ENCODE results near the gene FAHD1. TPM values are rescaled to one million over a fixed set of nuclear protein-coding genes. Genes with fewer than 3 reads are reported as not detected.
"Not testable (repeated sequence)": the region's sequence is repeated elsewhere in the genome, so short reads cannot be mapped to it uniquely, and the experiment has no call there.

FAHD1 gene
- total and polyA plus RNA-seq, 2 donors from 2014 or later, result 36.4 to 108 TPM

DNA sequence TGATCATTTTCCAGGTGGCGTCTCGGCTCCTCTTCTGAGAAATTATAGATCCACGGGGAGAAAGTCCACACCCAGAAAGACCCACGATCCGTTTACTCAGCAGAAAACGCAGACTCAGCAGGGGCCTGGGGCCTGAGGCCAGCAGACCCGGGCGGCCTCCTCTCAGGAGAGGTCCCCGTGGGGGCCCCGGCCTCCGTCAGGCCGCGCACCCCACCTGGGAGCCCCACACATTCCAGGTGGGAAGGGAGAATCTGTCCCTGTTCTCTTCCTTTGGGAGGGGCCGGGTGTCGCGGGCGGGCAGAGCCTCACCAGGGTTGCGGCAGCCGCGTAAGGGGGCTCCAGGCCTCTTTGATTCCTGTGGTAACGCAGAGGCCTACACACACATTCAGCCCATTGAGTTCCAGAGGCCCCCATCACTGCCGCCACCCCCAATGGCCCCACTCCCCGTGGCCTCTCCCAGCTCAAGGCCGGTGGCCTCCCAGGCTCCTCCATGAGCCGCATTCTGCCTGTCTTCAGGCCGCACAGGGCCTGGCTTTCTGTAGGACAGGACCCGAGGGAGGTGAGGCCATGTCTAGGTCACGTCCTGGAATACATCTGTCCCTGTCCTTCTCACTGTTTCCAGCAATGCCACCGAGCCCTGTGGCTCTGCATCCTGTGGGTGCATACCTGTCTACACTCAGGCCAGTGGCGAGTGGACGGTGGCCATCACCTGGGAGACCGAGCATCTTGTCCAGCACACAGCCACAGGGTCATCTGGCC lies 31.9 kb upstream of the FAHD1 start:
- no peak overlapping the region for H3K27ac ChIP-seq (ENCODE audit: low read depth in 2 of 2, low read length in 2 of 2)
- DNase-seq, result peak in 1 of 5 donors; percentile 63
- no peaks in the 10 kb centered on the region for H3K27me3 ChIP-seq (ENCODE audit: control insufficient read depth, insufficient read depth, low read length)
- peaks cover 0 to 3% (median 0%) of the 10 kb centered on the region in 3 donors for H3K9me3 ChIP-seq (ENCODE audit: control insufficient read depth in 2 of 3, insufficient read depth in 1 of 3, low read length in 3 of 3)
- intact Hi-C loops (cut with DNase I), result no loop called here
- no peak overlapping the region for H3K9ac ChIP-seq (ENCODE audit: low read length in 3 of 3)
- no peaks in the 10 kb centered on the region for H3K36me3 ChIP-seq (ENCODE audit: control insufficient read depth in 2 of 3, insufficient read depth in 3 of 3, low read length in 3 of 3)
- FAIRE-seq, result no peak
- no peak overlapping the region for H3K4me3 ChIP-seq (ENCODE audit: low read length in 3 of 3)
- TF ChIP-seq, protein P1, sequence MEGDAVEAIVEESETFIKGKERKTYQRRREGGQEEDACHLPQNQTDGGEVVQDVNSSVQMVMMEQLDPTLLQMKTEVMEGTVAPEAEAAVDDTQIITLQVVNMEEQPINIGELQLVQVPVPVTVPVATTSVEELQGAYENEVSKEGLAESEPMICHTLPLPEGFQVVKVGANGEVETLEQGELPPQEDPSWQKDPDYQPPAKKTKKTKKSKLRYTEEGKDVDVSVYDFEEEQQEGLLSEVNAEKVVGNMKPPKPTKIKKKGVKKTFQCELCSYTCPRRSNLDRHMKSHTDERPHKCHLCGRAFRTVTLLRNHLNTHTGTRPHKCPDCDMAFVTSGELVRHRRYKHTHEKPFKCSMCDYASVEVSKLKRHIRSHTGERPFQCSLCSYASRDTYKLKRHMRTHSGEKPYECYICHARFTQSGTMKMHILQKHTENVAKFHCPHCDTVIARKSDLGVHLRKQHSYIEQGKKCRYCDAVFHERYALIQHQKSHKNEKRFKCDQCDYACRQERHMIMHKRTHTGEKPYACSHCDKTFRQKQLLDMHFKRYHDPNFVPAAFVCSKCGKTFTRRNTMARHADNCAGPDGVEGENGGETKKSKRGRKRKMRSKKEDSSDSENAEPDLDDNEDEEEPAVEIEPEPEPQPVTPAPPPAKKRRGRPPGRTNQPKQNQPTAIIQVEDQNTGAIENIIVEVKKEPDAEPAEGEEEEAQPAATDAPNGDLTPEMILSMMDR (IDR thresholded peaks at IDR 0.05; ENCODE audit: borderline replicate concordance, extremely low read depth, insufficient read depth), result no peak
- no peaks in the 10 kb centered on the region for H3K4me1 ChIP-seq (ENCODE audit: control insufficient read depth in 2 of 3, insufficient read depth in 2 of 3, low read depth in 1 of 3, low read length in 3 of 3)

DNA sequence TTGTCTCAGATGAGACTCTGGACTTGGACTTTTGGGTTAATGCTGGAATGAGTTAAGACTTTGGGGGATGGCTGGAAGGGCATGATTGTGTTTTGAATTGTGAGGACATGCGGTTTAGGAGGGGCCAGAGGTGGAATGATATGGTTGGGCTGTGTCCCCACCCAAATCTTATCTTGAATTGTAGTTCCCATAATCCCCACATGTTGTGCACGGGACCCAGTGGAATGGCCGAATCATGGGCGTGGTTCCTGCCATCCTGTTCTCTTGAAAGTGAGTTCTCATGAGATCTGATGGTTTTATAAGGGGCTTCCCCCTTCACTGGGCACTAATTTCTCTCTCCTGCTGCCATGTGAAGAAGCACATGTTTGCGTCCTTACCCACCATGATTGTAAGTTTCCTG lies 27.7 kb upstream of the FAHD1 start:
- H3K27me3 ChIP-seq (ENCODE audit: control insufficient read depth, insufficient read depth, low read length); intact Hi-C loops (cut with DNase I); H3K36me3 ChIP-seq (ENCODE audit: control insufficient read depth in 2 of 3, insufficient read depth in 3 of 3, low read length in 3 of 3); DNase-seq; H3K4me1 ChIP-seq (ENCODE audit: control insufficient read depth in 2 of 3, insufficient read depth in 2 of 3, low read depth in 1 of 3, low read length in 3 of 3); H3K9ac ChIP-seq (ENCODE audit: low read length in 3 of 3); H3K27ac ChIP-seq (ENCODE audit: low read depth in 2 of 2, low read length in 2 of 2); H3K9me3 ChIP-seq (ENCODE audit: control insufficient read depth in 2 of 3, insufficient read depth in 1 of 3, low read length in 3 of 3); H3K4me3 ChIP-seq (ENCODE audit: low read length in 3 of 3); FAIRE-seq: not testable (repeated sequence)

DNA sequence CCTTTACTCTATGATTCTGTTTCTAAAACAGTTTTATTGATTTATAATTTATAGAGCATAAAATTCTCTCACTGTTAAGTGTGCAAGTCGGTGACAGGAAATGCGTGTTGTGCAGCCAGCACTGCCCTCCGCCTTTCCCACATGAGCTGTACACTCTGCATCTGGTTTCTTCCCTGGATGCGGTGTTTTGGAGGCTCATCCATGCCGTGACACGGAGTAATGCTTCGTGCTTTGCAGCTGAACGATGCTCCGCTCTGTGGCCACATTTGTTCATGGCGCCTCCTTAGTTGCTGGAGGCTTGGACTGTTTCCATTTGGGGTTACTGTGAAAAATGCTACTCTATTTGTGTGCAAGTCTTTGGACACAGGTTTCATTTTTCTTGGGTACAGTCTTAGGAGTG lies 26.3 kb upstream of the FAHD1 start:
- Histone ChIP-seq H3K36me3 (ENCODE audit: control insufficient read depth in 2 of 3, insufficient read depth in 3 of 3, low read length in 3 of 3) (no peaks in the 10 kb centered on the region), H3K4me1 (ENCODE audit: control insufficient read depth in 2 of 3, insufficient read depth in 2 of 3, low read depth in 1 of 3, low read length in 3 of 3) (no peaks in the 10 kb centered on the region), H3K9me3 (ENCODE audit: control insufficient read depth in 2 of 3, insufficient read depth in 1 of 3, low read length in 3 of 3) (peaks cover 0 to 3% (median 0%) of the 10 kb centered on the region in 3 donors), H3K9ac (ENCODE audit: low read length in 3 of 3) (no peak overlapping the region), H3K27ac (ENCODE audit: low read depth in 2 of 2, low read length in 2 of 2) (no peak overlapping the region), H3K27me3 (ENCODE audit: control insufficient read depth, insufficient read depth, low read length) (no peaks in the 10 kb centered on the region), H3K4me3 (ENCODE audit: low read length in 3 of 3) (no peak overlapping the region)
- FAIRE-seq (no peak), DNase-seq (no peak)
- intact Hi-C loops (cut with DNase I), result no loop called here
- TF ChIP-seq, protein P1 (IDR thresholded peaks at IDR 0.05; ENCODE audit: borderline replicate concordance, extremely low read depth, insufficient read depth), result no peak

DNA sequence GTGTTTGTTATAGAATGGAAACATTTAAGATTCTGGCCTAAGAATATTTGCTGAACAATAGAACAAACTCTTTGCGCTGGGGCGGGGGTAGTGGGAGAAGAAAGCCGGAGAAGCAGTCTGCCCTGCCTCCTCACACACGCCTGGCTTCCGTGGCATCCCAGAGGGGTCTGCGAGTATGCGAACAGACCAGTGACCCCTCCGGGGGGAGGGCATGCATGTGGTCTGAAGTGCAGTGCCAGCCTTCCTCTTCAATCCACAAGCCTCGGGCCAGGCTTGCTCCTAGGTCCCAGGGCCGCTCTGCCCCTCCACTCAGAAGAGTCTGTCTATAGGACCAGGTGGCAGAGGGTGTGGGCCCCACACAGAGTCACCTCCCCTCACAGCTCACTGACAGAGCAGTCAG lies 19.4 kb upstream of the FAHD1 start:
- no peaks in the 10 kb centered on the region for H3K4me1 ChIP-seq (ENCODE audit: control insufficient read depth in 2 of 3, insufficient read depth in 2 of 3, low read depth in 1 of 3, low read length in 3 of 3)
- no peak overlapping the region for H3K27ac ChIP-seq (ENCODE audit: low read depth in 2 of 2, low read length in 2 of 2)
- DNase-seq (peak in 1 of 5 donors; percentile 52), FAIRE-seq (no peak)
- H3K9me3 ChIP-seq (ENCODE audit: control insufficient read depth in 2 of 3, insufficient read depth in 1 of 3, low read length in 3 of 3), result no peaks in the 10 kb centered on the region
- intact Hi-C loops (cut with DNase I), result no loop called here
- H3K4me3 ChIP-seq (ENCODE audit: low read length in 3 of 3), result no peak overlapping the region
- peaks cover 0 to 21% (median 5%) of the 10 kb centered on the region in 3 donors for H3K36me3 ChIP-seq (ENCODE audit: control insufficient read depth in 2 of 3, insufficient read depth in 3 of 3, low read length in 3 of 3)
- TF ChIP-seq, protein P1 (IDR thresholded peaks at IDR 0.05; ENCODE audit: borderline replicate concordance, extremely low read depth, insufficient read depth), result no peak
- H3K27me3 ChIP-seq (ENCODE audit: control insufficient read depth, insufficient read depth, low read length), result no peaks in the 10 kb centered on the region
- no peak overlapping the region for H3K9ac ChIP-seq (ENCODE audit: low read length in 3 of 3)

All from kidney (tissue), 14 donors.